Measurements from ENCODE around the gene ZNF850.
"Not testable (repeated sequence)": the region's sequence is repeated elsewhere in the genome, so short reads cannot be mapped to it uniquely, and the experiment has no call there.

ZNF850 gene

GRCh38 chr19:36749613-36750012 lies 23.0 kb downstream of the ZNF850 start:
- H2AFZ ChIP-seq (ENCODE audit: low read length); H3K4me1 ChIP-seq (ENCODE audit: control insufficient read depth in 2 of 2, insufficient read depth in 1 of 2, low read depth in 1 of 2, low read length in 2 of 2); H3K18ac ChIP-seq (ENCODE audit: low read length); H3K9ac ChIP-seq (ENCODE audit: low read depth, low read length, poor library complexity); H2AK5ac ChIP-seq (ENCODE audit: low read depth, low read length); H2BK120ac ChIP-seq (ENCODE audit: low read depth, low read length); H3K4ac ChIP-seq (ENCODE audit: low read length); DNase-seq (ENCODE audit: low spot score); H3K4me2 ChIP-seq (ENCODE audit: insufficient read depth, low read length, poor library complexity, severe bottlenecking); H2BK5ac ChIP-seq (ENCODE audit: low read length); H4K91ac ChIP-seq (ENCODE audit: low read depth, low read length, poor library complexity); H3K14ac ChIP-seq (ENCODE audit: low read length); H3K23ac ChIP-seq (ENCODE audit: low read depth, low read length, poor library complexity); H2BK15ac ChIP-seq (ENCODE audit: low read length); H3K79me1 ChIP-seq (ENCODE audit: low read depth, low read length); H3K27ac ChIP-seq (replicated peaks; ENCODE audit: low read length); H4K8ac ChIP-seq (ENCODE audit: low read depth, low read length); H2BK12ac ChIP-seq (ENCODE audit: low read length); H3K4me3 ChIP-seq (ENCODE audit: low read length in 2 of 2); H3K27me3 ChIP-seq (ENCODE audit: control insufficient read depth in 3 of 3, insufficient read depth in 3 of 3, low read depth in 1 of 3, low read length in 3 of 3): not testable (repeated sequence)
- H3K36me3 ChIP-seq (replicated peaks in 1 of 2; ENCODE audit: control insufficient read depth in 2 of 2, insufficient read depth in 2 of 2, low read length in 2 of 2) = peaks cover 52 to 98% of the 10 kb centered on the region in 2 donors
- no CpG with 5 or more reads among the region's 8 CpGs for WGBS, 2 donors (ENCODE audit: extremely low coverage in 2 of 2, insufficient read length in 2 of 2, insufficient replicate concordance in 1 of 2)
- H3K9me3 ChIP-seq (replicated peaks in 1 of 2; ENCODE audit: control insufficient read depth in 2 of 2, insufficient read depth in 1 of 2, low read depth in 1 of 2, low read length in 2 of 2) = peaks cover 50 to 97% of the 10 kb centered on the region in 2 donors

GRCh38 chr19:36748431-36749275 lies 24.0 kb downstream of the ZNF850 start:
- no peak overlapping the region for H2BK120ac ChIP-seq (ENCODE audit: low read depth, low read length)
- WGBS, 2 donors (ENCODE audit: extremely low coverage in 2 of 2, insufficient read length in 2 of 2, insufficient replicate concordance in 1 of 2) = no CpG with 5 or more reads among the region's 10 CpGs

GRCh38 chr19:36747750-36748149 lies 24.9 kb downstream of the ZNF850 start:
- no peaks in the 10 kb centered on the region for H3K27me3 ChIP-seq (ENCODE audit: control insufficient read depth in 3 of 3, insufficient read depth in 3 of 3, low read depth in 1 of 3, low read length in 3 of 3)
- no peak overlapping the region for H3K27ac ChIP-seq (replicated peaks; ENCODE audit: low read length)
- no peak overlapping the region for H3K4me2 ChIP-seq (ENCODE audit: insufficient read depth, low read length, poor library complexity, severe bottlenecking)
- no peak overlapping the region for H3K14ac ChIP-seq (ENCODE audit: low read length)
- no CpG with 5 or more reads among the region's 10 CpGs for WGBS, 2 donors (ENCODE audit: extremely low coverage in 2 of 2, insufficient read length in 2 of 2, insufficient replicate concordance in 1 of 2)
- H3K36me3 ChIP-seq (replicated peaks in 1 of 2; ENCODE audit: control insufficient read depth in 2 of 2, insufficient read depth in 2 of 2, low read length in 2 of 2) = peaks cover 46 to 84% of the 10 kb centered on the region in 2 donors
- H2BK15ac ChIP-seq (ENCODE audit: low read length) = no peak overlapping the region
- no peak overlapping the region for H3K23ac ChIP-seq (ENCODE audit: low read depth, low read length, poor library complexity)
- H3K18ac ChIP-seq (ENCODE audit: low read length) = no peak overlapping the region
- no peak overlapping the region for H2BK120ac ChIP-seq (ENCODE audit: low read depth, low read length)
- H3K9me3 ChIP-seq (replicated peaks in 1 of 2; ENCODE audit: control insufficient read depth in 2 of 2, insufficient read depth in 1 of 2, low read depth in 1 of 2, low read length in 2 of 2) = peaks cover 54 to 99% of the 10 kb centered on the region in 2 donors
- no peak overlapping the region for H2BK5ac ChIP-seq (ENCODE audit: low read length)
- H3K4me1 ChIP-seq (ENCODE audit: control insufficient read depth in 2 of 2, insufficient read depth in 1 of 2, low read depth in 1 of 2, low read length in 2 of 2) = no peaks in the 10 kb centered on the region
- no peak overlapping the region for H3K9ac ChIP-seq (ENCODE audit: low read depth, low read length, poor library complexity)
- no peak overlapping the region for H3K4me3 ChIP-seq (ENCODE audit: low read length in 2 of 2)
- H2AK5ac ChIP-seq (ENCODE audit: low read depth, low read length) = no peak overlapping the region
- H3K4ac ChIP-seq (ENCODE audit: low read length) = no peak overlapping the region
- H2BK12ac ChIP-seq (ENCODE audit: low read length) = no peak overlapping the region
- no peaks in the 10 kb centered on the region for H3K79me1 ChIP-seq (ENCODE audit: low read depth, low read length)
- H4K8ac ChIP-seq (ENCODE audit: low read depth, low read length) = no peak overlapping the region
- no peak overlapping the region for H4K91ac ChIP-seq (ENCODE audit: low read depth, low read length, poor library complexity)
- no peak overlapping the region for H2AFZ ChIP-seq (ENCODE audit: low read length)
- no peak for DNase-seq (ENCODE audit: low spot score)

More at GRCh38 chr19:36748431-36749275, 24.0 kb downstream of the ZNF850 start:
- Histone ChIP-seq H2BK5ac (ENCODE audit: low read length) (no peak overlapping the region), H4K8ac (ENCODE audit: low read depth, low read length) (no peak overlapping the region), H3K14ac (ENCODE audit: low read length) (no peak overlapping the region), H3K9me3 (replicated peaks in 1 of 2; ENCODE audit: control insufficient read depth in 2 of 2, insufficient read depth in 1 of 2, low read depth in 1 of 2, low read length in 2 of 2) (peaks cover 52 to 99% of the 10 kb centered on the region in 2 donors), H3K4me1 (ENCODE audit: control insufficient read depth in 2 of 2, insufficient read depth in 1 of 2, low read depth in 1 of 2, low read length in 2 of 2) (no peaks in the 10 kb centered on the region), H2BK12ac (ENCODE audit: low read length) (no peak overlapping the region), H3K4me3 (ENCODE audit: low read length in 2 of 2) (no peak overlapping the region), H3K23ac (ENCODE audit: low read depth, low read length, poor library complexity) (no peak overlapping the region), H3K79me1 (ENCODE audit: low read depth, low read length) (no peaks in the 10 kb centered on the region), H3K9ac (ENCODE audit: low read depth, low read length, poor library complexity) (no peak overlapping the region), H3K36me3 (replicated peaks in 1 of 2; ENCODE audit: control insufficient read depth in 2 of 2, insufficient read depth in 2 of 2, low read length in 2 of 2) (peaks cover 49 to 93% of the 10 kb centered on the region in 2 donors), H4K91ac (ENCODE audit: low read depth, low read length, poor library complexity) (no peak overlapping the region), H3K27ac (replicated peaks; ENCODE audit: low read length) (no peak overlapping the region), H2AFZ (ENCODE audit: low read length) (no peak overlapping the region), H2BK15ac (ENCODE audit: low read length) (no peak overlapping the region), H2AK5ac (ENCODE audit: low read depth, low read length) (no peak overlapping the region), H3K4ac (ENCODE audit: low read length) (no peak overlapping the region), H3K27me3 (ENCODE audit: control insufficient read depth in 3 of 3, insufficient read depth in 3 of 3, low read depth in 1 of 3, low read length in 3 of 3) (no peaks in the 10 kb centered on the region), H3K4me2 (ENCODE audit: insufficient read depth, low read length, poor library complexity, severe bottlenecking) (no peak overlapping the region), H3K18ac (ENCODE audit: low read length) (no peak overlapping the region)
- no peak for DNase-seq (ENCODE audit: low spot score)

GRCh38 chr19:36745870-36746269 lies 26.7 kb downstream of the ZNF850 start:
- no peak overlapping the region for H4K91ac ChIP-seq (ENCODE audit: low read depth, low read length, poor library complexity)
- H3K36me3 ChIP-seq (replicated peaks in 1 of 2; ENCODE audit: control insufficient read depth in 2 of 2, insufficient read depth in 2 of 2, low read length in 2 of 2) = peaks cover 41 to 65% of the 10 kb centered on the region in 2 donors
- no peak overlapping the region for H3K4me2 ChIP-seq (ENCODE audit: insufficient read depth, low read length, poor library complexity, severe bottlenecking)
- H3K23ac ChIP-seq (ENCODE audit: low read depth, low read length, poor library complexity) = no peak overlapping the region
- no peak overlapping the region for H3K27ac ChIP-seq (replicated peaks; ENCODE audit: low read length)
- H2BK120ac ChIP-seq (ENCODE audit: low read depth, low read length) = no peak overlapping the region
- H2BK15ac ChIP-seq (ENCODE audit: low read length) = no peak overlapping the region
- H2BK12ac ChIP-seq (ENCODE audit: low read length) = no peak overlapping the region
- no peak overlapping the region for H3K4ac ChIP-seq (ENCODE audit: low read length)
- no peak overlapping the region for H3K9ac ChIP-seq (ENCODE audit: low read depth, low read length, poor library complexity)
- H3K4me1 ChIP-seq (ENCODE audit: control insufficient read depth in 2 of 2, insufficient read depth in 1 of 2, low read depth in 1 of 2, low read length in 2 of 2) = no peaks in the 10 kb centered on the region
- no peaks in the 10 kb centered on the region for H3K79me1 ChIP-seq (ENCODE audit: low read depth, low read length)
- no CpG with 5 or more reads among the region's 4 CpGs for WGBS, 2 donors (ENCODE audit: extremely low coverage in 2 of 2, insufficient read length in 2 of 2, insufficient replicate concordance in 1 of 2)
- no peak for DNase-seq (ENCODE audit: low spot score)
- H2AK5ac ChIP-seq (ENCODE audit: low read depth, low read length) = no peak overlapping the region
- H3K27me3 ChIP-seq (ENCODE audit: control insufficient read depth in 3 of 3, insufficient read depth in 3 of 3, low read depth in 1 of 3, low read length in 3 of 3) = no peaks in the 10 kb centered on the region
- no peak overlapping the region for H3K14ac ChIP-seq (ENCODE audit: low read length)
- no peak overlapping the region for H3K4me3 ChIP-seq (ENCODE audit: low read length in 2 of 2)
- H2BK5ac ChIP-seq (ENCODE audit: low read length) = no peak overlapping the region
- H3K9me3 ChIP-seq (replicated peaks in 1 of 2; ENCODE audit: control insufficient read depth in 2 of 2, insufficient read depth in 1 of 2, low read depth in 1 of 2, low read length in 2 of 2) = peaks cover 47 to 87% of the 10 kb centered on the region in 2 donors
- no peak overlapping the region for H2AFZ ChIP-seq (ENCODE audit: low read length)
- no peak overlapping the region for H4K8ac ChIP-seq (ENCODE audit: low read depth, low read length)
- no peak overlapping the region for H3K18ac ChIP-seq (ENCODE audit: low read length)

Data from neuronal stem cell (in vitro differentiated cells).